Measurements from ENCODE around the gene GTPBP1.

DNA sequence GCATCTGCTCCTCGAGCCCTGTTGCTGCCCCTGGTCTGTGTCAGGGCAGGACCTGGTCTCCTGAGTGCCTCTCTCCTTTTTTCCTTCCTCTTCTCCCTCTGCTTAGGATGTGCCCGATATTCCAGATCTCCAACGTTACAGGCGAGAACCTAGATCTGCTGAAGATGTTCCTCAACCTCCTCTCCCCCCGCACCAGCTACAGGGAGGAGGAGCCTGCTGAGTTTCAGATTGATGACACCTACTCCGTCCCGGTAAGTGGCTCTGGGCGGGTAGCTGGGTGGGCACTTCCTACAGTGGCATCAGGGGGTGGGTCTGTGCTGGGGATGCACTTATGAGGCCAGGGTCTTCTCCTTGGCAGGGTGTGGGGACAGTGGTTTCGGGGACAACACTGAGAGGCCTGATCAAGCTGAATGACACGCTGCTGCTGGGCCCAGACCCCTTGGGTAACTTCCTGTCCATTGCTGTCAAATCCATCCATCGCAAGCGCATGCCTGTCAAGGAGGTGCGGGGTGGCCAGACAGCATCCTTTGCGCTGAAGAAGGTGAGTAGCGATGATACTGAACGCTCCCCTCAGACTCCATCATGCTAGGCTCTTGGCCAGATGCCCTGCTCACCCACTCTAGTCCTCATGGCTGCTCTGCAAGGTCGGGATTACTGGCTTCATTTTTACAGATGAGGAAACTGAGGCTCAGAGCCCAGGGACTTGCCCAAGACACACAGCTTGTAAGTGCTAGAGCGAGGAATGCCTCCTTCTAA is 20.3 kb downstream of the GTPBP1 start:
- TF ChIP-seq, protein P1, sequence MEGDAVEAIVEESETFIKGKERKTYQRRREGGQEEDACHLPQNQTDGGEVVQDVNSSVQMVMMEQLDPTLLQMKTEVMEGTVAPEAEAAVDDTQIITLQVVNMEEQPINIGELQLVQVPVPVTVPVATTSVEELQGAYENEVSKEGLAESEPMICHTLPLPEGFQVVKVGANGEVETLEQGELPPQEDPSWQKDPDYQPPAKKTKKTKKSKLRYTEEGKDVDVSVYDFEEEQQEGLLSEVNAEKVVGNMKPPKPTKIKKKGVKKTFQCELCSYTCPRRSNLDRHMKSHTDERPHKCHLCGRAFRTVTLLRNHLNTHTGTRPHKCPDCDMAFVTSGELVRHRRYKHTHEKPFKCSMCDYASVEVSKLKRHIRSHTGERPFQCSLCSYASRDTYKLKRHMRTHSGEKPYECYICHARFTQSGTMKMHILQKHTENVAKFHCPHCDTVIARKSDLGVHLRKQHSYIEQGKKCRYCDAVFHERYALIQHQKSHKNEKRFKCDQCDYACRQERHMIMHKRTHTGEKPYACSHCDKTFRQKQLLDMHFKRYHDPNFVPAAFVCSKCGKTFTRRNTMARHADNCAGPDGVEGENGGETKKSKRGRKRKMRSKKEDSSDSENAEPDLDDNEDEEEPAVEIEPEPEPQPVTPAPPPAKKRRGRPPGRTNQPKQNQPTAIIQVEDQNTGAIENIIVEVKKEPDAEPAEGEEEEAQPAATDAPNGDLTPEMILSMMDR (IDR thresholded peaks at IDR 0.05): no peak
- no peak for TF ChIP-seq POLR2A (IDR thresholded peaks at IDR 0.05)

Data from heart left ventricle (tissue), 13 donors.